H9 (cell line): ENCODE measurements around the gene SRSF7. TPM values are rescaled to one million over a fixed set of nuclear protein-coding genes. Genes with fewer than 3 reads are reported as not detected.

Experiments
- DNase-seq: peaks from one replicate; pipeline ENCODE4 v3.0.0-alpha.2; 2017
- H2AFZ ChIP-seq: one replicate; pipeline ENCODE4 v1.6.1; 2013; ENCODE audit warnings: mild to moderate bottlenecking, low read length, control low read depth, moderate library complexity
- H2AK5ac ChIP-seq: 2 replicates; pipeline ENCODE4 v1.6.1; 2013; ENCODE audit warnings: low read length, control low read depth, mixed read lengths; ENCODE audit not compliant: insufficient read length
- H2BK120ac ChIP-seq: one replicate; pipeline ENCODE4 v1.6.1; 2013; ENCODE audit warnings: low read depth, mild to moderate bottlenecking, low read length, control low read depth, inconsistent platforms; ENCODE audit not compliant: poor library complexity, severe bottlenecking
- H2BK12ac ChIP-seq: 2 replicates; pipeline ENCODE4 v1.6.1; 2013; ENCODE audit warnings: low read length, control low read depth, mixed read lengths, low read depth; ENCODE audit not compliant: insufficient read length
- H2BK15ac ChIP-seq: 2 replicates; pipeline ENCODE4 v1.6.1; 2013; ENCODE audit warnings: low read depth, low read length, control low read depth
- H2BK20ac ChIP-seq: one replicate; pipeline ENCODE4 v1.6.1; 2013; ENCODE audit warnings: low read depth, mild to moderate bottlenecking, low read length, control low read depth, inconsistent platforms; ENCODE audit not compliant: poor library complexity, severe bottlenecking
- H2BK5ac ChIP-seq: 2 replicates; pipeline ENCODE4 v1.6.1; 2013; ENCODE audit warnings: low read length, control low read depth, mixed read lengths; ENCODE audit not compliant: insufficient read length
- H3K14ac ChIP-seq: 2 replicates; pipeline ENCODE4 v1.6.1; 2013; ENCODE audit warnings: low read length, control low read depth; ENCODE audit not compliant: insufficient read depth
- H3K18ac ChIP-seq: 2 replicates; pipeline ENCODE4 v1.6.1; 2013; ENCODE audit warnings: low read depth, mild to moderate bottlenecking, mixed read lengths, low read length, control low read depth; ENCODE audit not compliant: insufficient read length
- H3K23ac ChIP-seq: 2 replicates; pipeline ENCODE4 v1.6.1; 2013; ENCODE audit warnings: low read length, control low read depth, mixed read lengths, low read depth; ENCODE audit not compliant: insufficient read length
- H3K23me2 ChIP-seq: 2 replicates; pipeline ENCODE4 v1.6.1; 2013; ENCODE audit warnings: low read depth, mild to moderate bottlenecking, mixed read lengths, low read length, control low read depth; ENCODE audit not compliant: insufficient read length, poor library complexity, severe bottlenecking
- H3K27ac ChIP-seq: 2 replicates; pipeline ENCODE4 v1.5.1; 2013; ENCODE audit warnings: low read length, control low read depth, mixed read lengths, low read depth; ENCODE audit not compliant: insufficient read length
- H3K27me3 ChIP-seq: 2 replicates; pipeline ENCODE4 v1.6.1; 2013; ENCODE audit warnings: low read length, control low read depth, inconsistent platforms; ENCODE audit not compliant: insufficient read depth
- H3K4ac ChIP-seq: 2 replicates; pipeline ENCODE4 v1.6.1; 2013; ENCODE audit warnings: low read depth, mild to moderate bottlenecking, control low read depth, inconsistent platforms, low read length, moderate library complexity
- H3K4me1 ChIP-seq: 2 replicates; pipeline ENCODE4 v1.6.1; 2013; ENCODE audit warnings: low read length, control low read depth, inconsistent platforms; ENCODE audit not compliant: insufficient read depth
- H3K4me2 ChIP-seq: 2 replicates; pipeline ENCODE4 v1.6.1; 2013; ENCODE audit warnings: low read length, control low read depth, mixed read lengths; ENCODE audit not compliant: insufficient read length, insufficient read depth
- H3K56ac ChIP-seq: 2 replicates; pipeline ENCODE4 v1.6.1; 2013; ENCODE audit warnings: low read depth, mild to moderate bottlenecking, mixed read lengths, low read length, control low read depth; ENCODE audit not compliant: insufficient read length
- H3K79me1 ChIP-seq: 2 replicates; pipeline ENCODE4 v1.6.1; 2013; ENCODE audit warnings: low read depth, mild to moderate bottlenecking, moderate library complexity, low read length, control low read depth, inconsistent platforms; ENCODE audit not compliant: insufficient read depth, poor library complexity, severe bottlenecking
- H3K79me2 ChIP-seq: 2 replicates; pipeline ENCODE4 v1.6.1; 2013; ENCODE audit warnings: low read length, control low read depth, inconsistent platforms; ENCODE audit not compliant: insufficient read depth
- H3K9ac ChIP-seq: 2 replicates; pipeline ENCODE4 v1.6.1; 2013; ENCODE audit warnings: low read length, control low read depth, mixed read lengths; ENCODE audit not compliant: insufficient read length; ENCODE audit errors: extremely low read depth
- H3K9me3 ChIP-seq: one replicate; pipeline ENCODE4 v1.6.1; 2013; ENCODE audit warnings: low read depth, low read length, inconsistent platforms; ENCODE audit not compliant: control insufficient read depth
- H3T11ph ChIP-seq: one replicate; pipeline ENCODE4 v1.6.1; 2013; ENCODE audit warnings: mild to moderate bottlenecking, low read length, control low read depth, inconsistent platforms
- H4K20me1 ChIP-seq: one replicate; pipeline ENCODE4 v1.6.1; 2013; ENCODE audit not compliant: control insufficient read depth, insufficient read length, insufficient read depth
- H4K5ac ChIP-seq: 2 replicates; pipeline ENCODE4 v1.6.1; 2013; ENCODE audit warnings: low read depth, mild to moderate bottlenecking, mixed read lengths, low read length, control low read depth; ENCODE audit not compliant: insufficient read length
- H4K8ac ChIP-seq: replicated peaks from 2 replicates; pipeline ENCODE4 v1.6.1; 2013; ENCODE audit warnings: low read length, control low read depth, mixed read lengths, low read depth; ENCODE audit not compliant: insufficient read length
- H4K91ac ChIP-seq: 2 replicates; pipeline ENCODE4 v1.6.1; 2013; ENCODE audit warnings: low read depth, mild to moderate bottlenecking, moderate library complexity, mixed read lengths, low read length, control low read depth; ENCODE audit not compliant: insufficient read length
- H3K27ac Mint-ChIP-seq, 3 experiments: 2 replicates in 2 of 3; 3 replicates in 1 of 3; pipeline ENCODE4 v1.8.0; 2020 to 2021; ENCODE audit warnings: mixed read lengths in 3 of 3, mild to moderate bottlenecking in 1 of 3, moderate library complexity in 1 of 3
- H3K27me3 Mint-ChIP-seq: 2 replicates; pipeline ENCODE4 v1.8.0; 2021; ENCODE audit warnings: low read depth, mild to moderate bottlenecking, moderate library complexity, mixed read lengths
- H3K36me3 Mint-ChIP-seq, 3 experiments: 2 replicates in 2 of 3; 3 replicates in 1 of 3; pipeline ENCODE4 v1.8.0; 2020 to 2021; ENCODE audit warnings: low read depth in 3 of 3, mixed read lengths in 3 of 3; ENCODE audit not compliant: insufficient read depth in 1 of 3
- H3K4me1 Mint-ChIP-seq, 2 experiments: 2 replicates each; pipeline ENCODE4 v1.8.0; 2020; ENCODE audit warnings: mixed read lengths in 2 of 2
- H3K4me3 Mint-ChIP-seq, 2 experiments: 2 replicates in 1 of 2; 3 replicates in 1 of 2; pipeline ENCODE4 v1.8.0; 2020 to 2021; ENCODE audit warnings: mild to moderate bottlenecking in 2 of 2, mixed read lengths in 2 of 2, moderate library complexity in 1 of 2
- H3K9me3 Mint-ChIP-seq, 2 experiments: 2 replicates in 1 of 2; 3 replicates in 1 of 2; pipeline ENCODE4 v1.8.0; 2020; ENCODE audit warnings: mild to moderate bottlenecking in 2 of 2, mixed read lengths in 2 of 2, moderate library complexity in 1 of 2
- CTCF ChIP-seq: fragments of 200-600 bp; sonication (generic); conservative IDR thresholded peaks from 3 replicates; pipeline ENCODE4 v1.8.0; 2021; ENCODE audit warnings: antibody characterized with exemption, mild to moderate bottlenecking
- WGBS: extraction: QIAGEN DNeasy Blood & Tissue Kit; methylation state at CpG from one replicate; pipeline ENCODE4 v1.1.7; 2013; ENCODE audit warnings: missing lambda C conversion rate, low lambda C conversion rate, mixed read lengths; ENCODE audit not compliant: insufficient read length; ENCODE audit errors: extremely low coverage; 5-methylcytosine and 5-hydroxymethylcytosine counted together
- total RNA-seq: library from RNA; stranded (reverse); gene quantifications from 2 replicates; pipeline ENCODE4 v1.2.1, GENCODE V29; 2021

Gene SRSF7
- total RNA-seq, 1 experiment from 2014 or later: 576 TPM

- H2BK20ac ChIP-seq: no peak overlapping the region
- no peak overlapping the region for H3K27ac Mint-ChIP-seq
- no peak overlapping the region for H3K4me2 ChIP-seq
- H2BK15ac ChIP-seq: no peak overlapping the region
- H3K4me1 Mint-ChIP-seq: no peaks in the 10 kb centered on the region
- H3K56ac ChIP-seq: no peak overlapping the region
- H3K9me3 ChIP-seq: no peaks in the 10 kb centered on the region
- H3K27ac ChIP-seq: no peak overlapping the region
- no peak overlapping the region for H3K14ac ChIP-seq
- H3T11ph ChIP-seq: no peak overlapping the region
- no peak for DNase-seq
- H3K79me2 ChIP-seq: no peaks in the 10 kb centered on the region
- no peak overlapping the region for H2AK5ac ChIP-seq
- no peak overlapping the region for H4K8ac ChIP-seq
- H2AFZ ChIP-seq: no peak overlapping the region
- no peaks in the 10 kb centered on the region for H4K20me1 ChIP-seq
- no peak overlapping the region for H3K23ac ChIP-seq
- H3K27me3 ChIP-seq: no peaks in the 10 kb centered on the region
- no peaks in the 10 kb centered on the region for H3K23me2 ChIP-seq
- no peak overlapping the region for H2BK5ac ChIP-seq
- H2BK12ac ChIP-seq: no peak overlapping the region
- no peak overlapping the region for H3K4me3 Mint-ChIP-seq
- no peak overlapping the region for H3K9ac ChIP-seq
- H2BK120ac ChIP-seq: no peak overlapping the region
- WGBS: no CpG with 5 or more reads among the region's 5 CpGs
- H3K9me3 Mint-ChIP-seq: no peaks in the 10 kb centered on the region; a peak in 1 of 5 replicates
- H3K79me1 ChIP-seq: no peaks in the 10 kb centered on the region
- peaks cover 14% of the 10 kb centered on the region for H3K27me3 Mint-ChIP-seq
- no peaks in the 10 kb centered on the region for H3K4me1 ChIP-seq
- no peak overlapping the region for H3K4ac ChIP-seq
- H4K5ac ChIP-seq: no peak overlapping the region
- H3K18ac ChIP-seq: no peak overlapping the region
- TF ChIP-seq CTCF: no peak
- H4K91ac ChIP-seq: no peak overlapping the region
- no peaks in the 10 kb centered on the region; a peak in 1 of 7 replicates for H3K36me3 Mint-ChIP-seq
Measured at GRCh38 chr2:38771632-38772031, 20.5 kb upstream of the SRSF7 start.
